Measurements from ENCODE around the gene IKZF4. TPM values are rescaled to one million over a fixed set of nuclear protein-coding genes. Genes with fewer than 3 reads are reported as not detected.
A peak's percentile ranks its signal among the peaks of the same experiment; 100 is the strongest.

Gene IKZF4
- 7.6 and 8.9 TPM in 2 replicates for total RNA-seq
- 0.40 TPM for total RNA-seq (2013)
- 2.3 and 2.4 TPM in 2 replicates for polyA plus RNA-seq
- 0.94 and 2.1 TPM in 2 replicates for polyA minus RNA-seq

DNA sequence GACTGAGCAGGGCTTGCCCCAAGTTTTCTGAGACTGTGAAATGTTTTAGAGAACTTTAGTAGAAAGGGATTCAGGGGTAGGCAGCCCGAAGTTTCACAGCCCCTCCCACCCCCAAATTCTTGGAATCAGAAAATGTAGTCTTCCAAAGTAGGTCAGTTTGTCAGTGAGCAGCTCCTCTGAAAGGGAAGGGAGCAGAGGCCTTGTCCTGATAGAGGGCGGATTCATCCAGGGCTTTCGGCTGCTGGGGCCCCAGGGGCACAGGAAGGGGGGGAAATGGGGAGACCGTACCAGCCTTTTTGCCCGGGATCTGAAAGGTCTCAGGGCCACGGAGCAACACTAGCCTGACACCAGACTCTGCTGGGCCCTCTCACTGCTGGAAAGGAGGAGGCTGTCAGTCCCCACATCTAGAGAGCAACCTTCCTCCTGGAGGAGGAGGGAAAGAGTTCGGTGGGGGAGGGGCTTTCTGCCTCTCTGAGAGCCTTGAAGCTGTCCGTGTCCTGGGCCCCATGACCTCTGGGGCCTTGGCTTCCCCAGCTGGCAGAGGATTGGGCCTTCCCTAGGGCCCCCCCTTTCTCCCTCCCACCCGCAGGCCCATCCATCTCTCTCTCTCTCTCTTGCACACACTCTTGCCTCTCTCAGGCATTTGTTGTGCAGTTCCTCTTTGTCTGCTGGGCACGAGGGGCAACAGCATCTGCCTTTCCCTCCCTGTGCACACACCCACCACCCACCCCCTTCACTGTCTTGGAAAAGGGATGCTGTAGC is at the start of gene IKZF4:
Gene IKZF4, plus strand, starts transcription at position 621 of the 762 bp plus-strand sequence. CDS start 451 bp downstream, outside the sequence.
- no peak for DNase-seq
- CTCF ChIA-PET, result no interaction called here
- H3K4me2 ChIP-seq (replicated peaks; ENCODE audit: low read depth, low read length, poor library complexity, severe bottlenecking), result peak within 1 kb of the TSS; percentile 81
- H3K9ac ChIP-seq (ENCODE audit: low read length), result peak within 1 kb of the TSS; percentile 40
- H3K79me2 ChIP-seq (ENCODE audit: control insufficient read depth, insufficient read depth, low read length), result no peaks in the 10 kb centered on the region
- Mint-ChIP-seq H3K4me3 (peak within 1 kb of the TSS; percentile 82), H3K27ac (peak within 1 kb of the TSS; percentile 76), H3K9me3 (ENCODE audit: insufficient read depth) (no peaks in the 10 kb centered on the region), H3K27me3 (no peaks in the 10 kb centered on the region), H3K4me1 (peaks cover 11% of the 10 kb centered on the region)
- H3K9me3 ChIP-seq (ENCODE audit: control extremely low read depth in 1 of 3, control insufficient read depth in 2 of 3, insufficient read depth in 1 of 3, low read length in 2 of 3), result no peaks in the 10 kb centered on the region
- no peak within 1 kb of the TSS for H3K27ac ChIP-seq (ENCODE audit: low read length in 2 of 2)
- intact Hi-C loops (cut with micrococcal nuclease), result no loop called here
- no peaks in the 10 kb centered on the region for H3K27me3 ChIP-seq (replicated peaks in 1 of 4; ENCODE audit: control extremely low read depth in 1 of 4, control insufficient read depth in 3 of 4, insufficient read depth in 4 of 4, low read length in 3 of 4)
- H3K4me1 ChIP-seq (ENCODE audit: control insufficient read depth in 2 of 2, insufficient read depth in 2 of 2, low read length in 2 of 2), result peaks cover 9 to 18% of the 10 kb centered on the region in 2 donors
- WGBS (ENCODE audit: insufficient coverage), result 47% methylated on average over 5 of the region's 10 CpGs
- peak; percentile 51 for ATAC-seq (ENCODE audit: low read depth)
- peak within 1 kb of the TSS in 4 of 5 experiments; percentile 14 to 47 (median 22) for H3K4me3 ChIP-seq (ENCODE audit: control extremely low read depth in 1 of 5, extremely low read depth in 1 of 5, insufficient read depth in 1 of 5, low read depth in 2 of 5, low read length in 4 of 5)
- H2AFZ ChIP-seq (ENCODE audit: insufficient read depth, low read depth, low read length, poor library complexity, severe bottlenecking), result peak within 1 kb of the TSS; percentile 87
- POLR2A ChIA-PET, result interaction anchor here (0.6 kb wide), 1 partner anchor 14 kb away, joined by 4 read pairs; no protein-coding TSS in a partner anchor
- no peaks in the 10 kb centered on the region for H3K36me3 ChIP-seq (replicated peaks in 1 of 2; ENCODE audit: control extremely low read depth in 1 of 2, control insufficient read depth in 1 of 2, extremely low read depth in 1 of 2, insufficient read depth in 2 of 2, low read length in 1 of 2)
- TF ChIP-seq CTCF (IDR thresholded peaks at IDR 0.05), result no peak
- no peak for TF ChIP-seq EZH2 (IDR thresholded peaks at IDR 0.05; ENCODE audit: borderline replicate concordance, insufficient read depth, low read depth, low read length, poor library complexity, severe bottlenecking)
- H4K20me1 ChIP-seq (ENCODE audit: control insufficient read depth, insufficient read depth, low read length, poor library complexity, severe bottlenecking), result no peaks in the 10 kb centered on the region

DNA sequence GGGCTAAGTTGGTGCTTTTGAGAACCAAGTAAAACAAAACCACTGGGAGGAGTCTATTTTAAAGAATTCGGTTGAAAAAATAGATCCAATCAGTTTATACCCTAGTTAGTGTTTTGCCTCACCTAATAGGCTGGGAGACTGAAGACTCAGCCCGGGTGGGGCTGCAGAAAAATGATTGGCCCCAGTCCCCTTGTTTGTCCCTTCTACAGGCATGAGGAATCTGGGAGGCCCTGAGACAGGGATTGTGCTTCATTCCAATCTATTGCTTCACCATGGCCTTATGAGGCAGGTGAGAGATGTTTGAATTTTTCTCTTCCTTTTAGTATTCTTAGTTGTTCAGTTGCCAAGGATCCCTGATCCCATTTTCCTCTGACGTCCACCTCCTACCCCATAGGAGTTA is 48.8 kb upstream of the IKZF4 start:
- intact Hi-C loops (cut with micrococcal nuclease), result loop anchor here (2.0 to 5.0 kb wide), 3 partner anchors 35 to 665 kb away; partner anchors contain the start of gene PA2G4
- ChIA-PET POLR2A (no interaction called here), CTCF (interaction anchor here (3.3 kb wide), 1 partner anchor 25 kb away, joined by 33 read pairs; the partner anchor contains the start of gene SUOX)
- DNase-seq (no peak), ATAC-seq (ENCODE audit: low read depth) (no peak)
- Histone ChIP-seq H3K4me3 (ENCODE audit: control extremely low read depth in 1 of 5, extremely low read depth in 1 of 5, insufficient read depth in 1 of 5, low read depth in 2 of 5, low read length in 4 of 5) (no peak overlapping the region), H3K9me3 (ENCODE audit: control extremely low read depth in 1 of 3, control insufficient read depth in 2 of 3, insufficient read depth in 1 of 3, low read length in 2 of 3) (no peaks in the 10 kb centered on the region), H2AFZ (ENCODE audit: insufficient read depth, low read depth, low read length, poor library complexity, severe bottlenecking) (no peak overlapping the region), H3K9ac (ENCODE audit: low read length) (no peak overlapping the region), H3K36me3 (replicated peaks in 1 of 2; ENCODE audit: control extremely low read depth in 1 of 2, control insufficient read depth in 1 of 2, extremely low read depth in 1 of 2, insufficient read depth in 2 of 2, low read length in 1 of 2) (no peaks in the 10 kb centered on the region), H4K20me1 (ENCODE audit: control insufficient read depth, insufficient read depth, low read length, poor library complexity, severe bottlenecking) (peaks cover 7% of the 10 kb centered on the region), H3K4me2 (replicated peaks; ENCODE audit: low read depth, low read length, poor library complexity, severe bottlenecking) (no peak overlapping the region), H3K27ac (ENCODE audit: low read length in 2 of 2) (peak overlapping the region in 1 of 2 donors; percentile 96), H3K27me3 (replicated peaks in 1 of 4; ENCODE audit: control extremely low read depth in 1 of 4, control insufficient read depth in 3 of 4, insufficient read depth in 4 of 4, low read length in 3 of 4) (no peaks in the 10 kb centered on the region), H3K79me2 (ENCODE audit: control insufficient read depth, insufficient read depth, low read length) (peaks cover 41% of the 10 kb centered on the region), H3K4me1 (ENCODE audit: control insufficient read depth in 2 of 2, insufficient read depth in 2 of 2, low read length in 2 of 2) (peaks cover 24 to 25% of the 10 kb centered on the region in 2 donors)
- no peaks in the 10 kb centered on the region for H3K27me3 Mint-ChIP-seq
- no peak for TF ChIP-seq CTCF (IDR thresholded peaks at IDR 0.05)
- no peak for TF ChIP-seq EZH2 (IDR thresholded peaks at IDR 0.05; ENCODE audit: borderline replicate concordance, insufficient read depth, low read depth, low read length, poor library complexity, severe bottlenecking)
- peak overlapping the region; percentile 30 for H3K4me3 Mint-ChIP-seq
- 100% methylated on average over 1 of the region's 3 CpGs for WGBS (ENCODE audit: insufficient coverage)
- no peaks in the 10 kb centered on the region for H3K9me3 Mint-ChIP-seq (ENCODE audit: insufficient read depth)
- H3K27ac Mint-ChIP-seq, result no peak overlapping the region
- peaks cover 25% of the 10 kb centered on the region for H3K4me1 Mint-ChIP-seq
